ENCODE measurements around the gene SRRM5. TPM values are rescaled to one million over a fixed set of nuclear protein-coding genes. Genes with fewer than 3 reads are reported as not detected.
"Not testable (repeated sequence)": the region's sequence is repeated elsewhere in the genome, so short reads cannot be mapped to it uniquely, and the experiment has no call there.

The SRRM5 gene
- total and polyA plus RNA-seq, 5 donors = 0.23 to 0.34 (median 0.29) TPM; not detected in 1

GRCh38 chr19:43641333-43641732 lies 29.4 kb downstream of the SRRM5 start:
- ATAC-seq = no peak
- Histone ChIP-seq H3K27me3 (ENCODE audit: control insufficient read depth, insufficient read depth) (no peaks in the 10 kb centered on the region), H3K27ac (ENCODE audit: low read length) (no peak overlapping the region), H3K9me3 (ENCODE audit: control insufficient read depth, low read length) (no peaks in the 10 kb centered on the region), H3K4me3 (ENCODE audit: low read length) (no peak overlapping the region), H3K4me1 (ENCODE audit: control insufficient read depth, insufficient read depth, low read length) (peaks cover 5% of the 10 kb centered on the region)
- DNase-seq = no peak
- intact Hi-C loops (cut with DNase I) = no loop called here
- 62% methylated on average over 2 of the region's 2 CpGs for WGBS

GRCh38 chr19:43642531-43642930 lies 30.6 kb downstream of the SRRM5 start:
- peaks cover 5% of the 10 kb centered on the region for H3K4me1 ChIP-seq (ENCODE audit: control insufficient read depth, insufficient read depth, low read length)
- 78% methylated on average over 4 of the region's 4 CpGs for WGBS
- H3K9me3 ChIP-seq (ENCODE audit: control insufficient read depth, low read length) = no peaks in the 10 kb centered on the region
- H3K4me3 ChIP-seq (ENCODE audit: low read length) = no peak overlapping the region
- DNase-seq = no peak
- H3K27ac ChIP-seq (ENCODE audit: low read length) = no peak overlapping the region
- intact Hi-C loops (cut with DNase I) = no loop called here
- ATAC-seq = no peak
- no peaks in the 10 kb centered on the region for H3K27me3 ChIP-seq (ENCODE audit: control insufficient read depth, insufficient read depth)

- H3K9me3 ChIP-seq (ENCODE audit: control insufficient read depth, low read length) = no peaks in the 10 kb centered on the region
- 59% methylated on average over 3 of the region's 3 CpGs for WGBS
- no peaks in the 10 kb centered on the region for H3K27me3 ChIP-seq (ENCODE audit: control insufficient read depth, insufficient read depth)
- DNase-seq (no peak), ATAC-seq (no peak)
- no peak overlapping the region for H3K27ac ChIP-seq (ENCODE audit: low read length)
- H3K4me1 ChIP-seq (ENCODE audit: control insufficient read depth, insufficient read depth, low read length) = peaks cover 5% of the 10 kb centered on the region
- no peak overlapping the region for H3K4me3 ChIP-seq (ENCODE audit: low read length)
- intact Hi-C loops (cut with DNase I) = no loop called here
Measured at GRCh38 chr19:43643326-43643725, 31.4 kb downstream of the SRRM5 start.

- Histone ChIP-seq H3K4me3 (ENCODE audit: low read length) (no peak overlapping the region), H3K4me1 (ENCODE audit: control insufficient read depth, insufficient read depth, low read length) (peaks cover 5% of the 10 kb centered on the region), H3K27me3 (ENCODE audit: control insufficient read depth, insufficient read depth) (no peaks in the 10 kb centered on the region), H3K9me3 (ENCODE audit: control insufficient read depth, low read length) (no peaks in the 10 kb centered on the region), H3K27ac (ENCODE audit: low read length) (no peak overlapping the region)
- DNase-seq (no peak), ATAC-seq (no peak)
- intact Hi-C loops (cut with DNase I) = no loop called here
- 84% methylated on average over 13 of the region's 13 CpGs for WGBS
Measured at GRCh38 chr19:43644181-43644580, 32.3 kb downstream of the SRRM5 start.

- intact Hi-C loops (cut with DNase I) = no loop called here
- H3K27me3 ChIP-seq (ENCODE audit: control insufficient read depth, insufficient read depth) = no peaks in the 10 kb centered on the region
- ATAC-seq (no peak), DNase-seq (no peak)
- H3K9me3 ChIP-seq (ENCODE audit: control insufficient read depth, low read length) = no peaks in the 10 kb centered on the region
- no peak overlapping the region for H3K27ac ChIP-seq (ENCODE audit: low read length)
- 95% methylated on average over 6 of the region's 6 CpGs for WGBS
- no peaks in the 10 kb centered on the region for H3K4me1 ChIP-seq (ENCODE audit: control insufficient read depth, insufficient read depth, low read length)
- H3K4me3 ChIP-seq (ENCODE audit: low read length) = no peak overlapping the region
Measured at GRCh38 chr19:43648633-43649032, 36.7 kb downstream of the SRRM5 start.

- no peak for DNase-seq
- H3K4me3 ChIP-seq (ENCODE audit: low read length) = no peak overlapping the region
Measured at GRCh38 chr19:43649514-43649913, 37.6 kb downstream of the SRRM5 start.

GRCh38 chr19:43650276-43650675 lies 38.4 kb downstream of the SRRM5 start:
- not testable (repeated sequence) for H3K27ac ChIP-seq (ENCODE audit: low read length); H3K9me3 ChIP-seq (ENCODE audit: control insufficient read depth, low read length); H3K4me1 ChIP-seq (ENCODE audit: control insufficient read depth, insufficient read depth, low read length); ATAC-seq; H3K27me3 ChIP-seq (ENCODE audit: control insufficient read depth, insufficient read depth); H3K4me3 ChIP-seq (ENCODE audit: low read length); DNase-seq
- 96% methylated on average over 7 of the region's 7 CpGs for WGBS
- intact Hi-C loops (cut with DNase I) = loop anchor here in 2 of 4 donors (5.0 to 10.0 kb wide), 3 partner anchors 95 to 205 kb away; no protein-coding TSS in a partner anchor

More at GRCh38 chr19:43649514-43649913, 37.6 kb downstream of the SRRM5 start:
- no peak for ATAC-seq
- intact Hi-C loops (cut with DNase I) = no loop called here
- 83% methylated on average over 2 of the region's 2 CpGs for WGBS
- Histone ChIP-seq H3K4me1 (ENCODE audit: control insufficient read depth, insufficient read depth, low read length) (no peaks in the 10 kb centered on the region), H3K27ac (ENCODE audit: low read length) (no peak overlapping the region), H3K27me3 (ENCODE audit: control insufficient read depth, insufficient read depth) (no peaks in the 10 kb centered on the region), H3K9me3 (ENCODE audit: control insufficient read depth, low read length) (no peaks in the 10 kb centered on the region)

- intact Hi-C loops (cut with DNase I) = loop anchor here in 2 of 4 donors (5.0 to 10.0 kb wide), 3 partner anchors 97 to 207 kb away; no protein-coding TSS in a partner anchor
- H3K27me3 ChIP-seq (ENCODE audit: control insufficient read depth, insufficient read depth) = no peaks in the 10 kb centered on the region
- H3K4me3 ChIP-seq (ENCODE audit: low read length) = no peak overlapping the region
- WGBS = 63% methylated on average over 14 of the region's 14 CpGs
- DNase-seq (peak; percentile 42 to 75 (median 67)), ATAC-seq (peak; percentile 69 to 76)
- peak overlapping the region; percentile 22 for H3K27ac ChIP-seq (ENCODE audit: low read length)
- no peaks in the 10 kb centered on the region for H3K9me3 ChIP-seq (ENCODE audit: control insufficient read depth, low read length)
- no peaks in the 10 kb centered on the region for H3K4me1 ChIP-seq (ENCODE audit: control insufficient read depth, insufficient read depth, low read length)
Measured at GRCh38 chr19:43651758-43652545, 40.1 kb downstream of the SRRM5 start.

- no peaks in the 10 kb centered on the region for H3K27me3 ChIP-seq (ENCODE audit: control insufficient read depth, insufficient read depth)
- DNase-seq = no peak
- H3K4me3 ChIP-seq (ENCODE audit: low read length) = no peak overlapping the region
- intact Hi-C loops (cut with DNase I) = loop anchor here in 2 of 4 donors (5.0 to 10.0 kb wide), 3 partner anchors 98 to 208 kb away; no protein-coding TSS in a partner anchor
- no peaks in the 10 kb centered on the region for H3K4me1 ChIP-seq (ENCODE audit: control insufficient read depth, insufficient read depth, low read length)
- H3K27ac ChIP-seq (ENCODE audit: low read length) = no peak overlapping the region
- 76% methylated on average over 5 of the region's 5 CpGs for WGBS
- no peaks in the 10 kb centered on the region for H3K9me3 ChIP-seq (ENCODE audit: control insufficient read depth, low read length)
- ATAC-seq = no peak
Measured at GRCh38 chr19:43652546-43652874, 40.6 kb downstream of the SRRM5 start.

- 87% methylated on average over 6 of the region's 6 CpGs for WGBS
Measured at GRCh38 chr19:43656436-43656835, 44.5 kb downstream of the SRRM5 start.

GRCh38 chr19:43658001-43658400 lies 46.1 kb downstream of the SRRM5 start:
- Histone ChIP-seq H3K4me3 (ENCODE audit: low read length) (no peak overlapping the region), H3K27me3 (ENCODE audit: control insufficient read depth, insufficient read depth) (no peaks in the 10 kb centered on the region), H3K4me1 (ENCODE audit: control insufficient read depth, insufficient read depth, low read length) (no peaks in the 10 kb centered on the region), H3K9me3 (ENCODE audit: control insufficient read depth, low read length) (no peaks in the 10 kb centered on the region), H3K27ac (ENCODE audit: low read length) (no peak overlapping the region)
- no peak for ATAC-seq
- DNase-seq = no peak
- intact Hi-C loops (cut with DNase I) = loop anchor here in 3 of 4 donors (5.0 to 10.0 kb wide), 3 partner anchors 103 to 213 kb away; no protein-coding TSS in a partner anchor
- WGBS = 89% methylated on average over 2 of the region's 2 CpGs

More at GRCh38 chr19:43656436-43656835, 44.5 kb downstream of the SRRM5 start:
- Histone ChIP-seq H3K9me3 (ENCODE audit: control insufficient read depth, low read length) (no peaks in the 10 kb centered on the region), H3K27me3 (ENCODE audit: control insufficient read depth, insufficient read depth) (no peaks in the 10 kb centered on the region), H3K4me1 (ENCODE audit: control insufficient read depth, insufficient read depth, low read length) (no peaks in the 10 kb centered on the region), H3K27ac (ENCODE audit: low read length) (no peak overlapping the region), H3K4me3 (ENCODE audit: low read length) (no peak overlapping the region)
- intact Hi-C loops (cut with DNase I) = loop anchor here in 3 of 4 donors (5.0 to 10.0 kb wide), 3 partner anchors 102 to 212 kb away; no protein-coding TSS in a partner anchor
- DNase-seq (no peak), ATAC-seq (no peak)
